Ectodermal cell (in vitro differentiated cells): ENCODE data around the gene CLMP.
A peak's percentile ranks its signal among the peaks of the same experiment; 100 is the strongest.
"Not testable (repeated sequence)": the region's sequence is repeated elsewhere in the genome, so short reads cannot be mapped to it uniquely, and the experiment has no call there.

Source experiments
- H3K27ac ChIP-seq: 2 replicates; pipeline ENCODE4 v1.7.0; 2013; ENCODE audit warnings: mild to moderate bottlenecking, low read depth, low read length; ENCODE audit not compliant: insufficient read depth, poor library complexity, severe bottlenecking
- H3K27me3 ChIP-seq: 2 replicates; pipeline ENCODE4 v1.7.0; 2013; ENCODE audit warnings: mild to moderate bottlenecking, low read length; ENCODE audit not compliant: insufficient read depth, control insufficient read depth, poor library complexity, severe bottlenecking
- H3K36me3 ChIP-seq: one replicate; pipeline ENCODE4 v1.7.0; 2013; ENCODE audit warnings: low read length; ENCODE audit not compliant: control insufficient read depth, insufficient read depth
- H3K4me1 ChIP-seq: one replicate; pipeline ENCODE4 v1.7.0; 2013; ENCODE audit warnings: low read length; ENCODE audit not compliant: control insufficient read depth, insufficient read depth
- H3K4me3 ChIP-seq: 2 replicates; pipeline ENCODE4 v1.7.0; 2013; ENCODE audit warnings: low read depth, low read length, control low read depth; ENCODE audit not compliant: insufficient read depth
- H3K9me3 ChIP-seq: 2 replicates; pipeline ENCODE4 v1.7.0; 2013; ENCODE audit warnings: mild to moderate bottlenecking, low read length, moderate library complexity; ENCODE audit not compliant: control insufficient read depth
- WGBS, 2 experiments: methylation state at CpG; one replicate each; pipeline ENCODE4 v1.1.7; 2013; ENCODE audit warnings: missing lambda C conversion rate in 2 of 2; 5-methylcytosine and 5-hydroxymethylcytosine counted together

CLMP gene

GRCh38 chr11:123206055-123206454 is 11.0 kb upstream of the CLMP start:
- peaks cover 36% of the 10 kb centered on the region for H3K4me1 ChIP-seq
- not testable (repeated sequence) for H3K36me3 ChIP-seq, H3K4me3 ChIP-seq, H3K27ac ChIP-seq, H3K27me3 ChIP-seq, H3K9me3 ChIP-seq
- 94% methylated on average over 6 to 7 of the region's 7 CpGs for WGBS, 2 experiments

GRCh38 chr11:123203934-123204333 is 8.9 kb upstream of the CLMP start:
- Histone ChIP-seq H3K9me3 (no peaks in the 10 kb centered on the region), H3K27me3 (peaks cover 11% of the 10 kb centered on the region), H3K4me3 (no peak overlapping the region), H3K4me1 (peaks cover 36% of the 10 kb centered on the region), H3K27ac (no peak overlapping the region), H3K36me3 (no peaks in the 10 kb centered on the region)
- 94 to 99% methylated on average over 6 of the region's 6 CpGs for WGBS, 2 experiments

GRCh38 chr11:123203471-123203870 is 8.4 kb upstream of the CLMP start:
- Histone ChIP-seq H3K27ac (no peak overlapping the region), H3K4me1 (peaks cover 36% of the 10 kb centered on the region), H3K36me3 (no peaks in the 10 kb centered on the region), H3K27me3 (peaks cover 16% of the 10 kb centered on the region), H3K4me3 (no peak overlapping the region), H3K9me3 (no peaks in the 10 kb centered on the region)
- 59 to 81% methylated on average over 3 to 4 of the region's 4 CpGs for WGBS, 2 experiments

GRCh38 chr11:123202155-123203151 is 7.4 kb upstream of the CLMP start:
- Histone ChIP-seq H3K36me3 (no peaks in the 10 kb centered on the region), H3K27me3 (peaks cover 26% of the 10 kb centered on the region), H3K27ac (peak overlapping the region; percentile 67), H3K4me1 (peaks cover 31% of the 10 kb centered on the region), H3K9me3 (no peaks in the 10 kb centered on the region), H3K4me3 (no peak overlapping the region)
- WGBS, 2 experiments = 55 to 64% methylated on average over 10 of the region's 10 CpGs

- peaks cover 30% of the 10 kb centered on the region for H3K4me1 ChIP-seq
- H3K27me3 ChIP-seq = peaks cover 46% of the 10 kb centered on the region
- 91% methylated on average over 4 of the region's 4 CpGs for WGBS, 2 experiments
- H3K4me3 ChIP-seq = no peak overlapping the region
- H3K27ac ChIP-seq = no peak overlapping the region
- H3K9me3 ChIP-seq = no peaks in the 10 kb centered on the region
- no peaks in the 10 kb centered on the region for H3K36me3 ChIP-seq
These were observed 5.2 kb upstream of the CLMP start for GRCh38 chr11:123200264-123200663.

GRCh38 chr11:123197711-123198110 is 2.7 kb upstream of the CLMP start:
- H3K4me1 ChIP-seq = peaks cover 34% of the 10 kb centered on the region
- H3K27me3 ChIP-seq = peaks cover 68% of the 10 kb centered on the region
- H3K36me3 ChIP-seq = no peaks in the 10 kb centered on the region
- no peak overlapping the region for H3K4me3 ChIP-seq
- H3K27ac ChIP-seq = no peak overlapping the region
- WGBS, 2 experiments = 88 to 90% methylated on average over 4 of the region's 4 CpGs
- H3K9me3 ChIP-seq = no peaks in the 10 kb centered on the region

GRCh38 chr11:123196060-123196714 is 1.1 kb upstream of the CLMP start:
- Histone ChIP-seq H3K4me1 (peaks cover 20% of the 10 kb centered on the region), H3K27me3 (peaks cover 68% of the 10 kb centered on the region), H3K9me3 (no peaks in the 10 kb centered on the region), H3K27ac (no peak overlapping the region), H3K4me3 (peak overlapping the region; percentile 41), H3K36me3 (no peaks in the 10 kb centered on the region)
- 4 to 5% methylated on average over 34 of the region's 34 CpGs for whole genome bisulfite sequencing, 2 experiments

GRCh38 chr11:123194337-123195187 is 486 bp downstream of the CLMP start:
- Histone ChIP-seq H3K4me1 (peaks cover 20% of the 10 kb centered on the region), H3K4me3 (peak overlapping the region; percentile 41), H3K9me3 (no peaks in the 10 kb centered on the region), H3K36me3 (no peaks in the 10 kb centered on the region), H3K27me3 (peaks cover 60% of the 10 kb centered on the region), H3K27ac (no peak overlapping the region)
- WGBS, 2 experiments = 1% methylated on average over 54 of the region's 54 CpGs

- WGBS, 2 experiments = 45 to 47% methylated on average over 4 of the region's 4 CpGs
- Histone ChIP-seq H3K27me3 (peaks cover 54% of the 10 kb centered on the region), H3K36me3 (no peaks in the 10 kb centered on the region), H3K4me3 (peak overlapping the region; percentile 3), H3K27ac (no peak overlapping the region), H3K4me1 (peaks cover 25% of the 10 kb centered on the region), H3K9me3 (no peaks in the 10 kb centered on the region)
These were observed 1.3 kb downstream of the CLMP start for GRCh38 chr11:123193742-123194141.
